ENCODE results near the gene NPRL2.

- TF ChIP-seq SIN3A (IDR thresholded peaks at IDR 0.05; ENCODE audit: borderline replicate concordance, insufficient read depth, low read length), result no peak
- no peak for TF ChIP-seq POLR2AphosphoS5 (IDR thresholded peaks at IDR 0.05; ENCODE audit: low read depth, low read length)
- TF ChIP-seq REST (IDR thresholded peaks at IDR 0.05; ENCODE audit: insufficient read depth in 1 of 2, low read depth in 2 of 2, low read length in 2 of 2), result no peak
- no peak for TF ChIP-seq TAF1 (IDR thresholded peaks at IDR 0.05; ENCODE audit: borderline replicate concordance, insufficient read depth, low read length)
Observed at GRCh38 chr3:50324351-50325112, 26.0 kb downstream of the NPRL2 start.

All from PFSK-1 (cell line).